GM23248 (cell line): ENCODE measurements around the gene EIF4E2.

Experiments
- EZH2 ChIP-seq: fragments of 200-600 bp; sonication (generic); IDR thresholded peaks from 2 replicates; pipeline ENCODE4 v1.6.1; 2018; ENCODE audit warnings: antibody characterized with exemption, mild to moderate bottlenecking; ENCODE audit not compliant: insufficient read depth, poor library complexity, severe bottlenecking
- EZH2phosphoT487 ChIP-seq: fragments of 200-600 bp; sonication (generic); IDR thresholded peaks from 2 replicates; pipeline ENCODE4 v1.6.1; 2018; ENCODE audit warnings: antibody characterized with exemption, moderate library complexity, mild to moderate bottlenecking, low read depth; ENCODE audit not compliant: insufficient read depth

- TF ChIP-seq EZH2 (no peak), EZH2phosphoT487 (no peak)
Measured at GRCh38 chr2:232597362-232598079, 47.0 kb downstream of the EIF4E2 start.
